Glomerular endothelial cell (primary cell): ENCODE data around the gene HBEGF. TPM values are rescaled to one million over a fixed set of nuclear protein-coding genes. Genes with fewer than 3 reads are reported as not detected.

ENCODE experiments used
- DNase-seq: peaks from one replicate; pipeline ENCODE4 v3.0.0-alpha.2; 2011; ENCODE audit warnings: low read depth, low spot score; ENCODE audit errors: extremely low read depth
- total RNA-seq: library from RNA; depleted of rRNA; stranded (reverse); fragments of >200 nt; gene quantifications from 2 replicates; pipeline ENCODE4 v1.2.3, GENCODE V29; 2015

Gene HBEGF
- total RNA-seq, 1 donor from 2014 or later = 86.3 TPM

GRCh38 chr5:140309706-140310249 is 36.6 kb downstream of the HBEGF start:
- DNase-seq = no peak

GRCh38 chr5:140305471-140305870 is 40.9 kb downstream of the HBEGF start:
- no peak for DNase-seq

- DNase-seq = no peak
Measured at GRCh38 chr5:140303966-140304365, 42.4 kb downstream of the HBEGF start.

GRCh38 chr5:140302786-140303639 is 43.4 kb downstream of the HBEGF start, which contains the start of gene PFDN1:
TSS of gene PFDN1 (minus strand) at chr5:140303101. CDS start at chr5:140303073, 28 bp downstream.
- DNase-seq = no peak

GRCh38 chr5:140301136-140301535 is 45.3 kb downstream of the HBEGF start:
- no peak for DNase-seq

GRCh38 chr5:140299056-140299455 is 47.3 kb downstream of the HBEGF start:
- DNase-seq = no peak

- DNase-seq = no peak
Measured at GRCh38 chr5:140298183-140298601, 48.2 kb downstream of the HBEGF start.

- DNase-seq = no peak
Measured at GRCh38 chr5:140297283-140297682, 49.1 kb downstream of the HBEGF start.

GRCh38 chr5:140296289-140296688 is 50.1 kb downstream of the HBEGF start:
- DNase-seq = no peak

- DNase-seq = peak; percentile 92
Measured at GRCh38 chr5:140295414-140295813, 51.0 kb downstream of the HBEGF start.

GRCh38 chr5:140294753-140295152 is 51.6 kb downstream of the HBEGF start:
- DNase-seq = no peak

- no peak for DNase-seq
Measured at GRCh38 chr5:140293849-140294100, 52.6 kb downstream of the HBEGF start.

GRCh38 chr5:140293091-140293848 is 53.1 kb downstream of the HBEGF start:
- no peak for DNase-seq

- DNase-seq = no peak
Measured at GRCh38 chr5:140292212-140293036, 54.0 kb downstream of the HBEGF start.

- no peak for DNase-seq
Measured at GRCh38 chr5:140287801-140288521, 58.4 kb downstream of the HBEGF start.

GRCh38 chr5:140286424-140286823 is 60.0 kb downstream of the HBEGF start:
- DNase-seq = no peak

- no peak for DNase-seq
Measured at GRCh38 chr5:140284013-140284412, 62.4 kb downstream of the HBEGF start.
